Natural killer cell treated with Interleukin-12 subunit alpha and Interleukin-12 subunit beta and Interleukin-15 and Interleukin-18, amount 100 ng/mL, for 72 hours (primary cell): ENCODE measurements around the gene NPEPL1. TPM values are rescaled to one million over a fixed set of nuclear protein-coding genes. Genes with fewer than 3 reads are reported as not detected.
A peak's percentile ranks its signal among the peaks of the same experiment; 100 is the strongest.

ENCODE experiments used
- ATAC-seq, 2 donors: fragments of 150-1000 bp; cut with Tn5 transposase in 1 of 2; sonication (Bioruptor Pico), chemical (Tn5 transposase) in 1 of 2; 2 replicates each; pipeline ENCODE4 v1.10.0; 2021
- DNase-seq: peaks from one replicate; pipeline ENCODE4 v3.0.0; 2022; ENCODE audit warnings: low spot score
- H3K27ac Mint-ChIP-seq, 2 donors: 1 replicate in 1 of 2; 2 replicates in 1 of 2; pipeline ENCODE4 v1.8.0; 2022; ENCODE audit warnings: mixed read lengths in 2 of 2, mild to moderate bottlenecking in 1 of 2, moderate library complexity in 1 of 2
- H3K27me3 Mint-ChIP-seq, 2 donors: 1 replicate in 1 of 2; 2 replicates in 1 of 2; pipeline ENCODE4 v1.8.0; 2022; ENCODE audit warnings: mixed read lengths in 2 of 2
- H3K36me3 Mint-ChIP-seq: one replicate; pipeline ENCODE4 v1.8.0; 2022; ENCODE audit warnings: mixed read lengths
- H3K4me1 Mint-ChIP-seq, 2 donors: 1 replicate in 1 of 2; 2 replicates in 1 of 2; pipeline ENCODE4 v1.8.0; 2022; ENCODE audit warnings: low read depth in 2 of 2, mixed read lengths in 2 of 2, mild to moderate bottlenecking in 1 of 2
- H3K4me3 Mint-ChIP-seq: one replicate; pipeline ENCODE4 v1.8.0; 2022; ENCODE audit warnings: mixed read lengths
- H3K9me3 Mint-ChIP-seq: 2 replicates; pipeline ENCODE4 v1.8.0; 2022; ENCODE audit warnings: mixed read lengths
- total RNA-seq, 2 donors: library from RNA; stranded (reverse); gene quantifications; one replicate each; pipeline ENCODE4 v1.2.3, GENCODE V29; 2022

Gene NPEPL1
- total RNA-seq, 2 donors from 2014 or later, result 23.6 to 30.4 TPM

DNA sequence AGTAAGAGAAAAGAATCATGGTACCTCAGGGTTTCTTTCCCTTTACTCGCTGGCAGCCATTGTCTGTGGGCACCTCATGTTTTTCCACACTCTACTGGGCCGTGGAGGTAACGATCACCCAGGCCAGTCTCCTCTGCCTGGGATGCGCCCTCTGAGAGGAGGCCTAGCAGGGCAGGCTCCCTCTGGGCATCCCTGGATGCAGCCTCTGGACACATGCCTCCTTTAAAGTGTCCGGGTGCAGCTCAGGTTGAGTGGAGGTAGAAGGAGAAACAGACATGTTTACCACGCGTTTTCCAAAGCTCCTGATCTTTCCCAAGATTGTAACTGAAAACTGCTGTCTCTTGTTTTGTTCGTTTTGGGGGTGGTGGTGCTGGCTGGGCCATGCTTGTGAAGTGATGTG, 13.8 kb upstream of the NPEPL1 start:
- no peak overlapping the region for H3K27ac Mint-ChIP-seq
- peaks cover 0 to 3% of the 10 kb centered on the region in 2 donors for H3K4me1 Mint-ChIP-seq
- no peak for ATAC-seq
- H3K9me3 Mint-ChIP-seq, result no peaks in the 10 kb centered on the region
- H3K4me3 Mint-ChIP-seq, result no peak overlapping the region
- DNase-seq, result no peak
- no peaks in the 10 kb centered on the region for H3K27me3 Mint-ChIP-seq
- H3K36me3 Mint-ChIP-seq, result peaks cover 6% of the 10 kb centered on the region

DNA sequence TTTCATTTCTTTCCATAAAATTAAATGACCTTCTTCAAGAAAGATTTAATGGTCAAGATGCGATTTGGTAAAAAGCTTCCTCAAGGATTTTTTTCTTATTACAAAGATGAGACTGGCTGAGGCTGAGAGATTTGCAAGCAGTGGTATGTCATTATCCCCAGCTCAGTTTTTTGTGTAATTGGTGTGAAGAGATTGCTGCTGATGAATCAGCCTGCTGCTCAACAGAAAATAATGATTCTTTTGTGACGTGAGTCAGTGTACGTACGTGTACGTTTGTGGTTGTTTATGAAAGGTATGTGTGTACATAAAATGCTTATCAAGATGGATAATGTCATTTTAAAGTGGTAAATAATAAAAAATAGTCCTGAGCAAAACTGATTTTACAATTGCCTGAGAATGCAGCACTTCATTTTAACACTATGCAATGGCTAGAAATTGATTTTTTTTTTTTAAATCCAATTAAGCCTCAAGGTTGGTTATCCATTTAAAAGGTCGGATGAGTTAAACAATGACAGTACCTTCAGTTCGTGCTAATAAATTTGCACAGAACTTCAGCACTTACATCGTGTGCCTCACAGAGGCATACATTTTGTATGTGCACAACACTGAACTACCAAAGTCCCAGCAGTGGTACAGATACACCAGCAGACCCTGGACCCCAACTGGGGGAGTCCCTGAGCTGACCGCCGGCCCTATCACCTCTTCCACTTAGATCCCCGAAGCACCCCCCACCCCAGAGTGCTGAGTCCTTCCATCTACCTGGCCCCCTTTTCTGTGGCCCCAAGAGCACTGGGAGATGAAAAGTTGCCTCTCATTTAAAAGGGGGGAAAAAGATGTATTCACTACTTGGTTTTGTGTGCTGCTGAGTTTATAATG, 9.7 kb upstream of the NPEPL1 start:
- ATAC-seq, result no peak
- H3K36me3 Mint-ChIP-seq, result no peaks in the 10 kb centered on the region
- no peak for DNase-seq
- no peaks in the 10 kb centered on the region for H3K9me3 Mint-ChIP-seq
- no peak overlapping the region for H3K27ac Mint-ChIP-seq
- peaks cover 0 to 3% of the 10 kb centered on the region in 2 donors for H3K4me1 Mint-ChIP-seq
- H3K4me3 Mint-ChIP-seq, result no peak overlapping the region
- no peaks in the 10 kb centered on the region for H3K27me3 Mint-ChIP-seq

DNA sequence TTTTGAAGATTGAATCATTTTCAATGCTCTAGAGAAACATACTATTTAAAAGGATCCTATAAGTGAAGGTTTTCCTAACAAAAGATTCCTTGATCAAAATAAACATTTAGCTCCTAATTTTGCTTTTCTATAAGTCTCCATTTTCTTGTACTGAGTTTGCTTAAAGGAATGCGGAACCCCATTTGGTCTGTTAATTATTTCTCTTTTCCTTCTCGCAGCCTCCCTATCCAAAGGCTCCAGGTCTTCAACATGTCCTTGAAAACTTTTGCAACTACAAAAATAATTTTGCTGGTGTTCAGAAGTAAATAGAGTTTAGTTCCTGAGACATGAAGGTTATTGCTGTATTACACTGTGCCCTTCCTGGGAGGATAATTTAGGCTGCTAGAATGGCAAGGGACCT, 8.3 kb upstream of the NPEPL1 start:
- DNase-seq (no peak), ATAC-seq (no peak)
- H3K36me3 Mint-ChIP-seq, result no peaks in the 10 kb centered on the region
- H3K4me1 Mint-ChIP-seq, result no peaks in the 10 kb centered on the region
- no peaks in the 10 kb centered on the region for H3K27me3 Mint-ChIP-seq
- no peak overlapping the region for H3K27ac Mint-ChIP-seq
- no peaks in the 10 kb centered on the region for H3K9me3 Mint-ChIP-seq
- no peak overlapping the region for H3K4me3 Mint-ChIP-seq

DNA sequence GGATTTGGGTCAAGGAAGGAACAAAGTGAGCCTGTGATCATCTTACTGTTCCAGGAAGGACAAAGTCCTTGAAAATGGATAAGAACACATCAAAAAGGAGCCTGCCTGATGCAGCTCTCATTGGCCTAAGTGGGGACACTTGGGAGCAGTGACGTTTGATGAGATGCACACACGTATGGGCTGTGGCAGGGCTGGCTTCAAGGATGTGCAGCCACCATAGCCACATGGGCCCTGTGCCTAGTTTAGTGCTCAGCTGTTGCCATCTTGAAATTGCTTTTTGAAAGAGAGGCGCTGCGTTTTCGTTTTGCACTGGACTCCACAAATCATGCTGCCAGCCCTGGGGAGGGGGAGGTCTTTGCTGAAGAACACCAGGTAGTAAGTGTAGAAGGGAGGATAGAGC, 6.6 kb upstream of the NPEPL1 start:
- Mint-ChIP-seq H3K36me3 (no peaks in the 10 kb centered on the region), H3K27me3 (no peaks in the 10 kb centered on the region), H3K27ac (no peak overlapping the region), H3K9me3 (no peaks in the 10 kb centered on the region), H3K4me1 (peaks cover 2 to 4% of the 10 kb centered on the region in 2 donors), H3K4me3 (no peak overlapping the region)
- ATAC-seq, result no peak
- no peak for DNase-seq

DNA sequence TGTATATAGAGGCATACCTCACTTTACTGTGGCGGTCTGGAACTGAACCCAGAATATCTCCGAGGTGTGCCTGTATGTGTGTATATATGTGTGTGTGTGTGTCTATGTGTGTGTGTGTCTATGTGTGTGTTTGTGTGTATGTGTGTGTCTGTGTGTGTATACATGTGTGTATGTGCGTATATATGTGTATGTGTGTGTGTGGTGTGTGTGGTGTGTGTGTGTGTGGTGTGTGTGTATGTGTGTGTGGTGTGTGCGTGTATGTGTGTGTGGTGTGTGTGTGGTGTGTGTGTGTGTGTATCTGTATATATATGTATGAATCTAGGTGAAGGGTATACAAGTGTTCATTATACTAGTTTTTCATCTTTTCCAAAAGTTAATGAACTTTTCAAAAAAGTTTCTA, 4.2 kb upstream of the NPEPL1 start:
- no peaks in the 10 kb centered on the region for H3K9me3 Mint-ChIP-seq
- no peak overlapping the region for H3K27ac Mint-ChIP-seq
- no peaks in the 10 kb centered on the region for H3K27me3 Mint-ChIP-seq
- no peaks in the 10 kb centered on the region for H3K36me3 Mint-ChIP-seq
- DNase-seq, result no peak
- H3K4me1 Mint-ChIP-seq, result peaks cover 4 to 7% of the 10 kb centered on the region in 2 donors
- no peak for ATAC-seq
- no peak overlapping the region for H3K4me3 Mint-ChIP-seq

GRCh38 chr20:58688840-58689239, 3.8 kb upstream of the NPEPL1 start:
- Mint-ChIP-seq H3K4me1 (peaks cover 4 to 10% of the 10 kb centered on the region in 2 donors), H3K27ac (no peak overlapping the region), H3K4me3 (no peak overlapping the region), H3K36me3 (no peaks in the 10 kb centered on the region), H3K27me3 (no peaks in the 10 kb centered on the region), H3K9me3 (no peaks in the 10 kb centered on the region)
- DNase-seq (no peak), ATAC-seq (no peak)

DNA sequence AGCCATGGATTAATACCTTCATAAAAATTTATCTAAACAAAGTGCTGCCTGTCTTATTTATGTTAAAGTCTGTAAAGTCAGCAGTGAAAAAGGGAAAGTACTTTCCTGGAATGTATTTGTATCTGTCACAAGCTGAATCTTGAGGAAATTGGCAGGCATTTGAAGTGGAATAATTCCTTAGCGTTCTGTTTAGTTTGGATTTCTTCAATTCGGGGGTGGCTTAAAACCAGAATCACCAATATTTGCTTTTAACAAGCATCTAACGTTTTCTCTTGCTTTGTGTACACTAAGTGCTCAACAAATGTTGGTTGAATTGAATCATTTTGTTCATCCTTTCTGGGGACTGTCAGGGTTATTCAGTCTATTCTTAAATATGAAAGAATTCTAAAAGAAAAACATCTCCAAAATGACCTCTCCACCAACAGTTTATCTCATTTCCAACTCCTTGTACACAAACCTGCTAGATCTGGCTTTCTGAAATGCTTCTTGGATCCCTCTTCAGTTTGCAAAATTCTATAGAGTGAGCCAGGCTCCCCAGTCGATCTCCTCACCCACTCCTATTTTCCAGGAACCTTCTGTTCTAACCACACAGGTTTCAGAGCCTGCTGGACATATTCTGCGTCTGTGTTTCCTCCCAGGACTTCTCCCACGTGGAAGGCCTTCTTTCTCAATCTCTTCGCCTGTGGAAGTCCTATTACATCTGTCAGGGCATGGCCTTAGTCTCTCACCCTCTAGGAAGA, 2.0 kb upstream of the NPEPL1 start:
- DNase-seq, result no peak
- no peaks in the 10 kb centered on the region for H3K36me3 Mint-ChIP-seq
- H3K4me3 Mint-ChIP-seq, result peak overlapping the region; percentile 6
- H3K27ac Mint-ChIP-seq, result peak overlapping the region; percentile 70 to 74
- ATAC-seq, result no peak
- no peaks in the 10 kb centered on the region for H3K9me3 Mint-ChIP-seq
- H3K27me3 Mint-ChIP-seq, result no peaks in the 10 kb centered on the region
- H3K4me1 Mint-ChIP-seq, result peaks cover 4 to 10% of the 10 kb centered on the region in 2 donors

DNA sequence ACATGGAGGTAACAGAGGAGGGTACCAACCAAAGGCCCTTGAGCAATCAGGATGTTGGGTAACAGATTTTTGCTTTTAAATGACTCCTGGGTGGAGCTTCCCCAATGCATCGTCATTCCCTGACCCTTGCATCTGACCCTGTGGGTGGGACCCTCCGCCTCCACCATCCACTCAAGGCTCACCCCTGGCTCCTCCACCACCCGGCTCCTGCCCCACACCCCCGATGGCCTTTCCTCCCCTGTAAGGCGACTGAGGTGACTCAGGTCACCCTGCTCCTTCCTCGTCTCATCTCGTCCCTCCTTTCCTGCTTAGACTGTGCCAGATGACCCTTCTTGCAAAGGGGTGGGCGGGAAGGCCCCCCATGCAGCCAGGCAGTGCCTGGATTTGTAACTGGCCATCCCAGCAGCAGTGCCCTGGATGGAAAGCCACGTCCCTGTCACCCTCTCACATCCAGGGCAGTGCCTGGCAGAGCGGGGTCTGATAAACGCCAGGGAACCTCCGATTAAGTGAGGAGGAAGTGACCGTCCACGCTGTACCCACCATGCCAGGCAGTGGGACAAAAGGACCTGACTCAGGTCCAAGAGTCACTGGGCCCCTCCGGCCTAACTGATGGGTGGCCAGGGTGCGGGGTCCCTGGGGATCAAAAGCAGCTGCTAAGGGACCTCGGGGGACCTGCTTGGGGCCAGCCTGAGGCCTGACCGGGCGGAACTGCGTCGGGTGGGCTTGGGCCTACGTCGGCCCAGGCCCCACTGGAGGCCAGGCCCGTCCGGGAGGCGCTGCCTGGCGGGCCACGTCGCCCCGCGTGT, 624 bp upstream of the NPEPL1 start:
- Mint-ChIP-seq H3K27ac (peak overlapping the region; percentile 70 to 74), H3K9me3 (no peaks in the 10 kb centered on the region), H3K27me3 (no peaks in the 10 kb centered on the region), H3K36me3 (no peaks in the 10 kb centered on the region), H3K4me1 (peaks cover 4 to 10% of the 10 kb centered on the region in 2 donors), H3K4me3 (peak overlapping the region; percentile 6)
- DNase-seq (no peak), ATAC-seq (no peak)

- Mint-ChIP-seq H3K27ac (peak overlapping the region; percentile 45 to 66), H3K9me3 (no peaks in the 10 kb centered on the region), H3K27me3 (no peaks in the 10 kb centered on the region), H3K36me3 (no peaks in the 10 kb centered on the region), H3K4me1 (peaks cover 4 to 14% of the 10 kb centered on the region in 2 donors), H3K4me3 (peak overlapping the region; percentile 73)
- ATAC-seq (peak in 1 of 2 donors; percentile 42), DNase-seq (no peak)
Measured at GRCh38 chr20:58693226-58694006, 816 bp downstream of the NPEPL1 start.

DNA sequence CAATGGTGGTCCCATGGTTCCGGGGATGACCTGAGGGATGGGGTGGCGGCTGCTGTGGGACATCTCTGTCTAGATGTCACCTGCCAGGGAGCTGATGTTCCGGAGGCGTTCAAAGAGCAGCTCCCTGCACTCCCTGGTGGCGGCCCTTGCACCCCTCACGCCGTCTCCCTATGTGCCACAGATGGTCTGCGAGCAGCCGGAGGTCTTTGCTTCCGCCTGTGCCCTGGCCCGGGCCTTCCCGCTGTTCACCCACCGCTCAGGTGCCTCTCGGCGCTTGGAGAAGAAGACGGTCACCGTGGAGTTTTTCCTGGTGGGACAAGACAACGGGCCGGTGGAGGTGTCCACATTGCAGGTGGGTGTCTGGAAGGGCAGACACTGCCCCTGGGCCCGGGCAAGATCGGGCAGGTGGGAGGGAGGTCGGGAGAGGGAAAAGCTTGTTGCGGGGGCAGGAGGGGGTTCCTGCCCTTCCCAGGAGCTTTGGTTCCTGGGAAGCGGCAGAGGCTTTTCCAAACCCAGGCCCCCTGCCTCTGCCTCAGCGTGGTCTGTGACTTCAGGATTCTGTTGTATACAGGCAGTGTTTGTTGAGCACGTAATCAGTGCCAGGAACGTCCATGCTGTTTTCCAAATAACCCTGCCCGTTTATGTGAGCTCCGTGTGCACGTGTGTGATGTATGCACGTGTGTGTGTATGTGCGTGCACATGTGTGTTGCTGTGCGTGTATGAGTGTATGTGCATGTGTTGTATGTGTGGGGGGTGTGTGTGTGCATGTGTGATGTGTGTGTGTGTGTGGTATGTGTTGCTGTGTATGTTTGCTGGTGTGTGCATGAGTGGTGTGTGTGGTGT, 1.9 kb downstream of the NPEPL1 start:
- Mint-ChIP-seq H3K36me3 (no peaks in the 10 kb centered on the region), H3K4me1 (peaks cover 4 to 14% of the 10 kb centered on the region in 2 donors), H3K27ac (no peak overlapping the region), H3K27me3 (no peaks in the 10 kb centered on the region), H3K9me3 (no peaks in the 10 kb centered on the region), H3K4me3 (no peak overlapping the region)
- DNase-seq (no peak), ATAC-seq (no peak)

DNA sequence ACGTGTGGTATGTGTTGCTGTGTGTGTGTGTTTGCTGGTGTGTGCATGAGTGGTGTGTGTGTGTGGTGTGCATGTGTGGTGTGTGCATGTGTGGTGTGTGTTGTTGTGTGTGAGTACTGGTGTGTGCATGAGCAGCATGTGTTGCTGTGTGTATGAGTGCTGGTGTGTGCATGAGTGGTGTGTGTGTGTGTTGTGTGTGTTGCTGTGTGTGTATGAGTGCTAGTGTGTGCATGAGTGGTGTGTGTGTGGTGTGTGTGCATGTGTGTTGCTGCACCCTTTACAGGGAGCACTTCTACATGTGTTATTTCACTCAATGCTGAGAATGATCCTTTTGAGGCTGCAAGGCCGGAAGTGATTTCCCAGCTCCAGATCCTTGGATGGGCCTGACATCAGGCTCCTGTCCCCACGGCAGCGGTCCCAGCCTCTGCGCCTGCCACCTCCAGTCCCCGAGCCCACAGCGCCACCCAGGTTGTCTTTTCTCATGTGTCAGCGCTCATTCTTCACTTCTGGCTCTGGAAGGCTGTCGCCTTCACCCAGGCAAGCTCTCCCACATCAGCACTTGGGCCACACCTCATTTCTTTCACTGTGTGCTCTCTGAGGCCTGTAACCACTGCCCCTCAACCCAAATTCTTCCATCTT, 2.6 kb downstream of the NPEPL1 start:
- peaks cover 8 to 19% of the 10 kb centered on the region in 2 donors for H3K4me1 Mint-ChIP-seq
- H3K4me3 Mint-ChIP-seq, result no peak overlapping the region
- H3K36me3 Mint-ChIP-seq, result no peaks in the 10 kb centered on the region
- H3K27ac Mint-ChIP-seq, result no peak overlapping the region
- H3K27me3 Mint-ChIP-seq, result no peaks in the 10 kb centered on the region
- no peak for ATAC-seq
- no peaks in the 10 kb centered on the region for H3K9me3 Mint-ChIP-seq
- no peak for DNase-seq

GRCh38 chr20:58695895-58696375, 3.3 kb downstream of the NPEPL1 start:
- H3K4me3 Mint-ChIP-seq, result no peak overlapping the region
- DNase-seq (no peak), ATAC-seq (no peak)
- peaks cover 9 to 22% of the 10 kb centered on the region in 2 donors for H3K4me1 Mint-ChIP-seq
- no peaks in the 10 kb centered on the region for H3K36me3 Mint-ChIP-seq
- H3K27me3 Mint-ChIP-seq, result no peaks in the 10 kb centered on the region
- no peak overlapping the region for H3K27ac Mint-ChIP-seq
- no peaks in the 10 kb centered on the region for H3K9me3 Mint-ChIP-seq
